HG03135 (cell line): ENCODE data around the gene SLCO6A1.
"Not testable (repeated sequence)": the region's sequence is repeated elsewhere in the genome, so short reads cannot be mapped to it uniquely, and the experiment has no call there.

Source experiments
- ATAC-seq: cut with Tn5 transposase; IDR thresholded peaks from one replicate; pipeline ENCODE4 v1.9.1; 2021; ENCODE audit warnings: mild to moderate bottlenecking, moderate library complexity; ENCODE audit not compliant: unreplicated experiment

Gene SLCO6A1, protein sequence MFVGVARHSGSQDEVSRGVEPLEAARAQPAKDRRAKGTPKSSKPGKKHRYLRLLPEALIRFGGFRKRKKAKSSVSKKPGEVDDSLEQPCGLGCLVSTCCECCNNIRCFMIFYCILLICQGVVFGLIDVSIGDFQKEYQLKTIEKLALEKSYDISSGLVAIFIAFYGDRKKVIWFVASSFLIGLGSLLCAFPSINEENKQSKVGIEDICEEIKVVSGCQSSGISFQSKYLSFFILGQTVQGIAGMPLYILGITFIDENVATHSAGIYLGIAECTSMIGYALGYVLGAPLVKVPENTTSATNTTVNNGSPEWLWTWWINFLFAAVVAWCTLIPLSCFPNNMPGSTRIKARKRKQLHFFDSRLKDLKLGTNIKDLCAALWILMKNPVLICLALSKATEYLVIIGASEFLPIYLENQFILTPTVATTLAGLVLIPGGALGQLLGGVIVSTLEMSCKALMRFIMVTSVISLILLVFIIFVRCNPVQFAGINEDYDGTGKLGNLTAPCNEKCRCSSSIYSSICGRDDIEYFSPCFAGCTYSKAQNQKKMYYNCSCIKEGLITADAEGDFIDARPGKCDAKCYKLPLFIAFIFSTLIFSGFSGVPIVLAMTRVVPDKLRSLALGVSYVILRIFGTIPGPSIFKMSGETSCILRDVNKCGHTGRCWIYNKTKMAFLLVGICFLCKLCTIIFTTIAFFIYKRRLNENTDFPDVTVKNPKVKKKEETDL

GRCh38 chr5:102498271-102499034 lies at the start of gene SLCO6A1:
TSS of gene SLCO6A1 (minus strand) at chr5:102499001. CDS start at chr5:102498844, 157 bp downstream.
- ATAC-seq, result no peak

GRCh38 chr5:102547141-102548035 lies 48.6 kb upstream of the SLCO6A1 start:
- ATAC-seq, result no peak

DNA sequence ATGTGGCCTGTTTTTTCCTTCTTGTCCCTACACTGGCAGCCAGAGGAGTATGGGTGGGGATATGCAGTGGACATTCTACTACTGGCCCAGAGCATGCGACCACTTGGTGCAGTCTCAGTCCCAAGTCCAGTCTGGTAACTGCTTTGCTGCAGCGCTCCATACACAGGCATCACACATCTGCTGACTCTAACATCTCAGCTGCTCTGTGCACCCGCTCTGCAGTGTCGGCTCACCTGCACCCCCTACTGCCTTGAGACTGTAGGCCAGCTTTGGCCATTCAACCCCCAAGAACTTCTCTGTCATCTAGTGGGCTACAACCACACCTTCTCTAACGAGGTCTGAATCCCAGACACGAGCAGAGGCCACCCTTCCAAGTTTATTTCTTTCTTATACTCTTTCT lies 46.4 kb upstream of the SLCO6A1 start:
- no peak for ATAC-seq

DNA sequence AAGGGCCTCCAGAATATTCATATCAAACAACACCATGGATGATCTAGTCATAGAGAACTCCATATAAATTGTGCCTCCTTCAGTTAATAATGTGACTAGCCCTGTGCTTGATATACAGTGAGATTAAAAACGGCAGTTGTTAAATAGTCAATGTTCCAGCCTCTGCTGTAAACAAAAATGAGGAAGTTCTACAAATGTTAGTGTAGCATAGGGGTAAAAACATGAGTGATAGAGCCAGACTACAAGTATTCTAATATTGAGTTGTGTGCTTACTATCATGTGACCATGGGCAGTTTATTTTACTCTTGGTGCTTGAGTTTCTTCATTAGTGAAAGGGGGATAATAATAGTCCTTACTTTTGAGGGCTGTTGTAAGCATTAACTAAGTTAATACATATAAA lies 43.3 kb upstream of the SLCO6A1 start:
- no peak for ATAC-seq

DNA sequence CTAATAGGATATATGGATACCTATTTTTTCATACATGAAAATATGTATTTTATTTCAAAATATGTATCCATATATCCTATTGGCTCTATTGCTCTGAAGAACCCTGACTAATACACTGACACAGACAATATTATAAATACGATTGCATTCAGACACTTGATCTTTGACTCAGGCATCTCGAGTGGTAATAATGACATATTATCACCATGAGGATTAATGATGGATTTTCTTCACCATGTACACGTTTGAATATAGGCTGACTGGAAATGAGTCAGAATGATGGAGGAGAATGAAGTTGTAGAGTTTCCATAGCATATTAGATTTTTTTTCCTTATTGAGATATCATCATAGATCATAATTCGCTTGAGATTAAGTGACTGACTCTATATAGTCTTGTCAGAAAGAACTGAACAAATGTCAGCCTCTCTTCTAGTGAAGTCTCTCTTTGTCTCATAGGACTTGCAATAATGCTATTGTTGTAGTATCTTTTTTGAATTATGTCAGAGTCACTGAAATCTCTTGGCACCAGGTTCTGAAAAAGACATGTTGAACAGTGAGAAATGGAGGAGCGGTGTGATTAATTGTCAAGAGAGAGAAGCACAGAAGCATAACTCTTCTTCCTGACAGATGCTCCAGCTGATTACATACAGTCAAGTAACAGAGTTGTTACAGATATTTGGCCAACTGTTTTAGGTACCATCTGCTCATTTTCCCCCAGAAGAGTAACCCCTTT lies 41.4 kb upstream of the SLCO6A1 start:
- ATAC-seq, result no peak

DNA sequence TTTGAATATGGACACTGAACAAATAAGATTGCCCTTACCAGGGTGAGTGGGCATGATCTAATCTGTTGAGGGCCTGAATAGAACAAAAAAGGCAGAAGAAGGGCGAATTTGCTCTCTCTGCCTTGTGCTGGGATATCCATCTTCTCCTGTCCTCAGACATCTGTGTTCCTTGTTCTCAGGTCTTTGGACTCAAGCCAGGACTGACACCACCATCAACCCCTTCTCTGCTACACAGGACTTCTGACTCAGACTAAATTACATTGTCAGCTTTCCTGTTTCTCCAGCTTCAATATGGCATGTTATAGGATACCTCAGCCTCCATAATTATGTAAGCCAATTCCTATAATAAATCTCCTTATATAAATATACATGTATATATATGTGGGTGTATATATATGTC lies 40.8 kb upstream of the SLCO6A1 start:
- no peak for ATAC-seq

- no peak for ATAC-seq
These were observed 38.2 kb upstream of the SLCO6A1 start for GRCh38 chr5:102537011-102537410.

DNA sequence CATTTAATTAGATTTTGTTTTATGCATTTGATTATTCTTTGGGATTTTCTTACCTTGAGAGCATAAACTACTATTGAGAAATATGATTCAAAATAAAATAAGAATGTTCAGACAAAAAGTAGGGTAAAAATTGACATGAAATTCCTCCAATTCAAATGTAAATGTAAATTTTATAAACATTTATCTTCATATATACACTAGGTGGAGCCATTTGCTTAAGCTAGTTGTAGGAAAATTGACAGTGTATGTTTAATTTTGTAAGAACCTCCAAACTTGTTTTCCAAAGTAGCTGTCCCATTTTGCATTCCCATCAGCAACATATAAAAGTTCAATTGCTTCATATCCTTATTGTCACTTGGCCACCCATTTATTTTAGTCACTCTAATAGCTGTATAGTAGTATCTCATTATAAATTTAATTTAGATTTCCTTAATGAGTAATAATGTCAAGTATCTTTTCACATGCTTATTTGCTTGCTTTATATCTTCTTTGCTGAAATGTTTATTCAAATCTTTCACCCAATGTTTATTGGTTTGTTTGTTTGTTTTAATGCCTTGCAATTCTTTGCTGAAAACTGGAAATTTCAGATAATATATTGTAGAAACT lies 37.6 kb upstream of the SLCO6A1 start:
- no peak for ATAC-seq

GRCh38 chr5:102532123-102532522 lies 33.3 kb upstream of the SLCO6A1 start:
- no peak for ATAC-seq

DNA sequence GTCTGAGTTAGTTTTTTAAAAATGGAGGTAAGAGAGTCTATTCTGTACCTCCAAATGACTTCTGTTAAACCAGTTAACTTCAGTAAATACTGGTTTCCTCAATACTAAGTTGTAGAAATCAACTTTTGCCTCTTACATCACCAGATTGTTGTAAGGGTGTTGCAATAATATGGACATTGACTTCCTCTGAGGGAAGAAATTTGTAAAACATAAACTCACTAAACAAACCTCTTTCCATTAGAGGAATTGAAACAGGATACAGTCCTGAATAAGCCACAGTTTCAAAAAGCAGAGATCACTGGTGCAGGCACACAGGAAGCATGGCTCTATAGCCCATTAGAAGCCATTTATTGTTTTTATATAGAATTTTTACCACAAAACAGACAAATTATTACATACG lies 32.7 kb upstream of the SLCO6A1 start:
- peak; percentile 93 for ATAC-seq

DNA sequence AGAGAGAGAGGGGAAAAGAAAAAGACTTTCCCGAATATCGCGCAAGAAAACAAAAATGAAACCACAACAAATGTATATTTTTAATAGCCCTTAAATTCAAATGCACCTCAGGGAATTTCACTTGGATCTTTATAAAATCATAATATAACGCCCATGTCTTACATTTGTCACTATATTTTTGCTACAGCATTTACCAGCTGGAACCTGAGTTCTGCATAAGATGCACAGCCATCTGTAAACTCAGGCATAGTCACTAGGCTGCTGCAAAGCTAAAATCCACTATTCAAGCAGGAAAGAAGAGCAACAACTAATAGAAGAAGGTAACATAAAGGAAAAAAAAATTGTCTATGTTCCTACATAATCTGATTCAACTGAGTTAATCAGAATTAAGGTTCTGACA lies 30.6 kb upstream of the SLCO6A1 start:
- ATAC-seq, result no peak

DNA sequence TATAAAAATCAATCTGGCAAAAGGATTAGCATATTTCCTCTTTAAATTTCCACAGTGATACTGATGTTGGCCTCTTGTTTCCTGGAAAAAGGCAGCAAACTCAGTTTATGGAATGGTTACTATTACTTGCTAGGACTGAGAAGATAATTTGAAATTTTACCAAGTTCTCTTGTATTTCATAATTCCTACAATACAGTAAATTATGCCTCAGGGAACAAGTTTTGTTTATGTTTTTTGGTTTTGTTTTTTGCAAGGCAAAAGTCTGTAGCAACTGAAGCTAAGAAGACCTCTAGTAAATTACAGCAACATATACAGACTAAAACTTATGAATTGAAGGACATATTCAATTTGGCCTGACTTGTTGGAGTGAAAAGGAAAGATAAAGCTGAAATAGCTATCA lies 30.2 kb upstream of the SLCO6A1 start:
- ATAC-seq, result no peak

DNA sequence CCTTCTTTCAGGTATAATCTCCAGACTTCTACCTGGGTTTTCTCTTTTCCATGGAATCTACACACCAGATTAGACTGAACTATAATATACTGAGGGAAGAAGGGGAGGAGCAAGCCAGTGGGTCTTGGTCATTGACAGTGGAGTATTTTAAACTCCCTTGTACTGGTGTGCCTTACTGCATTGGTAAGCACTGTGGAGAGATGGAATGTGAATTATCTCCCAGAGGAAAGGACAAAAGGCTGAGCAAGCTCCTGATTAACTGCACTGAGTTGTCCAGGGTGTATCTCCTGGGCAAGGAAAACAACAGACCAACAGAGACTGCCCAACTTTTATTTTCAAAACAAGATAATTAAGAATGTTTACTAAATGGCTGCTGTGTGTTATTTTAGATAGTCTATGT lies 29.8 kb upstream of the SLCO6A1 start:
- ATAC-seq, result no peak

- no peak for ATAC-seq
These were observed 28.7 kb upstream of the SLCO6A1 start for GRCh38 chr5:102527547-102527946.

DNA sequence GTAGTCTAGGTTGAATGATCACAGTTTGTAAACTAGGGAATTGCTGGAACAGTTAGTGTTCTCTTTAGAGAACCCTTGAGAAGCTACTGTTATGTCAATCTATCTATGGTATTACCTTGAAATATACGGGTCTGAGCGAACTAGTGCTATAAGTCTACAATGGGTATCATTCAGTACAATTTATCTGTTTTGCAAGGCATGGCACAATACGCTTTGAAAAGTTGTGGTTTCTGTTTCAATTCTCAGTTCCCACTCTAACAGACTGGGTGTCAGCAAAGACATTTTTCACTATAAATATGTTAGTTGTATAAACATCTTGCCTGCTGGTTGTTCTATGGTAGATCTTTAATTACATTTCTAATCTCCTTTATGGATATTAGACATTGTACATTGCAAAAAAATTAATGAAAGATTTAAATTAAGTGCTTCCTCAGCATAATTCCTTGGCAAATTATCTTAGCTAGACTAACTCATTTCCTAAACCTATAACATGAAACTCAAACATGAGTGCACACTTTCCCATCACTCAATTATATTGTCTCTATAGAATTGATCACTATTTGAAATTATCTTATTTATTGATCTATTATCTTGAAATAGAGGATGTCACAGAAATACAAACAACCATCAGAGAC lies 24.9 kb upstream of the SLCO6A1 start:
- ATAC-seq, result peak; percentile 99

- ATAC-seq, result no peak
These were observed 12.9 kb upstream of the SLCO6A1 start for GRCh38 chr5:102511666-102512065.

GRCh38 chr5:102491261-102491914 lies 7.4 kb downstream of the SLCO6A1 start:
- not testable (repeated sequence) for ATAC-seq

DNA sequence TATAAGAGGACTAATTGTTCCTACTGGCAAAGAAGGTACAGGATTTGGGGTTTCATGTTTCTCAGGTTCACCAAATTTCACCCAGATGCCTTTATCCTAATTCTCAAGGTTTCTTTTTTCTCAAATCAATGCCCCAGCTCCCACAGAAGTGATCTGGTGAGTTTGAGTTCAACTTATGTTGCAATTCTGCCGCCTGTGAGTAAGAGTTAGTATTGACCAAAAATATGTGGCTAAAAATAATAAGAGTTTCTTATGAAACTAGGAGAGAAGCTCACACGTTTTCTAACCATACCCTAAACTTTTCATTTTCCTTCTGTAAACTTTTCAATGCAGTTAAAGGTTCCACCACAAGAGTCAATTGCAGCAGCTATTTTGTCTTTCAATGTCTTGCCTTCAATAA lies 15.1 kb downstream of the SLCO6A1 start:
- ATAC-seq, result no peak
